K562 (cell line): ENCODE results near the gene INKA2. TPM values are rescaled to one million over a fixed set of nuclear protein-coding genes. Genes with fewer than 3 reads are reported as not detected.

ENCODE experiments used
- ATF7 ChIP-seq: fragments of 450-650 bp; IDR thresholded peaks from 2 replicates; pipeline ENCODE4 v1.7.1; 2014; ENCODE audit warnings: mild to moderate bottlenecking, moderate library complexity
- DMBX1 ChIP-seq: fragments of 250-450 bp; sonication (Bioruptor Pico); IDR thresholded peaks from 2 replicates; pipeline ENCODE4 v1.8.0; 2022; ENCODE audit warnings: inconsistent platforms, mild to moderate bottlenecking, moderate library complexity, borderline replicate concordance
- EP300 ChIP-seq: IDR thresholded peaks from 2 replicates; pipeline ENCODE4 v1.6.1; 2012; ENCODE audit warnings: low read length, improper control_type of control experiment
- ESRRB ChIP-seq: fragments of 250-450 bp; sonication (Bioruptor Pico); IDR thresholded peaks from 2 replicates; pipeline ENCODE4 v1.5.0; 2020; ENCODE audit warnings: mild to moderate bottlenecking, moderate library complexity, borderline replicate concordance
- FOXA3 ChIP-seq, 2 experiments: fragments of 450-650 bp in 1 of 2; sonication (generic) in 1 of 2; formaldehyde crosslinking; IDR thresholded peaks in 1 of 2; conservative IDR thresholded peaks in 1 of 2; 2 replicates each; pipeline versions ENCODE4 v1.4.0 to v1.8.0; 2020 to 2022; ENCODE audit warnings: mild to moderate bottlenecking in 2 of 2, missing genetic modification reagents in 1 of 2
- FOXJ3 ChIP-seq: sonication (generic); formaldehyde crosslinking; IDR thresholded peaks from 2 replicates; pipeline ENCODE4 v1.4.0; 2020; ENCODE audit warnings: mild to moderate bottlenecking, missing genetic modification reagents
- JUN ChIP-seq, 2 experiments: sonication (generic) in 1 of 2; formaldehyde crosslinking in 1 of 2; IDR thresholded peaks; 2 replicates each; pipeline versions ENCODE4 v1.6.1 to v1.8.0; 2012 to 2022; ENCODE audit warnings: borderline replicate concordance in 2 of 2, mild to moderate bottlenecking in 2 of 2, improper control_type of control experiment in 1 of 2, low read depth in 1 of 2, low read length in 1 of 2, missing genetic modification reagents in 1 of 2
- OTX1 ChIP-seq: fragments of 450-650 bp; formaldehyde crosslinking; IDR thresholded peaks from 2 replicates; pipeline ENCODE4 v1.4.0; 2022; ENCODE audit warnings: mild to moderate bottlenecking
- PTRF ChIP-seq: fragments of 450-650 bp; IDR thresholded peaks from 2 replicates; pipeline ENCODE4 v1.6.1; 2016; ENCODE audit warnings: mild to moderate bottlenecking, missing genetic modification characterization, missing compliant biosample characterization
- RCOR1 ChIP-seq, 2 experiments: IDR thresholded peaks; 2 replicates each; pipeline ENCODE4 v1.6.1; 2012; ENCODE audit warnings: low read depth in 2 of 2, low read length in 2 of 2, borderline replicate concordance in 1 of 2, improper control_type of control experiment in 1 of 2
- SIX5 ChIP-seq, 2 experiments: IDR thresholded peaks; 2 replicates each; pipeline ENCODE4 v1.6.1; 2011; ENCODE audit warnings: low read length in 2 of 2, borderline replicate concordance in 1 of 2, low read depth in 1 of 2, mild to moderate bottlenecking in 1 of 2, moderate library complexity in 1 of 2; ENCODE audit not compliant: insufficient read depth in 1 of 2
- TAF9B ChIP-seq: fragments of 450-650 bp; IDR thresholded peaks from 2 replicates; pipeline ENCODE4 v1.6.1; 2018; ENCODE audit warnings: mild to moderate bottlenecking; ENCODE audit not compliant: partially characterized antibody
- ZNF263 ChIP-seq: sonication (generic); formaldehyde crosslinking; IDR thresholded peaks from 2 replicates; pipeline ENCODE4 v1.8.0; 2022; ENCODE audit warnings: mild to moderate bottlenecking, missing genetic modification reagents, borderline replicate concordance
- ZNF449 ChIP-seq: fragments of 250-450 bp; sonication (Bioruptor Pico); IDR thresholded peaks from 2 replicates; pipeline ENCODE4 v1.8.0; 2022; ENCODE audit warnings: moderate library complexity, mild to moderate bottlenecking, inconsistent platforms
- ZNF592 ChIP-seq: fragments of 450-650 bp; IDR thresholded peaks from 2 replicates; pipeline ENCODE4 v1.6.1; 2017; ENCODE audit warnings: antibody characterized with exemption, mild to moderate bottlenecking
- ZNF639 ChIP-seq, 2 experiments: fragments of 200-800 bp in 1 of 2; sonication (Bioruptor generic) in 1 of 2; sonication (generic) in 1 of 2; formaldehyde crosslinking in 1 of 2; IDR thresholded peaks in 1 of 2; conservative IDR thresholded peaks in 1 of 2; 2 replicates each; pipeline versions ENCODE4 v1.5.0 to v1.6.1; 2016 to 2020; ENCODE audit warnings: missing compliant biosample characterization in 1 of 2, missing genetic modification characterization in 1 of 2, missing genetic modification reagents in 1 of 2
- polyA plus RNA-seq, 8 experiments: library from polyadenylated mRNA; depleted of rRNA in 4 of 8; stranded (reverse) in 5 of 8; unstranded in 3 of 8; fragments of >200 nt; fragmentation: Nextera tagmentation in 2 of 8; fragmentation: Illumina TruSeq in 1 of 8; extraction: Ambion mirVana in 2 of 8; extraction: Trizol in 1 of 8; gene quantifications; 2 replicates each; pipeline versions ENCODE4 v1.2.1 to v1.2.3, GENCODE V29; 2011 to 2014; ENCODE audit warnings: inconsistent platforms in 1 of 8, missing spikeins in 1 of 8
- total RNA-seq, 7 experiments: library from RNA; depleted of rRNA in 6 of 7; stranded (reverse); fragments of >200 nt in 6 of 7; fragmentation: Illumina TruSeq in 2 of 7; extraction: Trizol in 2 of 7; gene quantifications; 2 replicates each; pipeline versions ENCODE4 v1.2.1 to v1.2.3, GENCODE V29; 2011 to 2021; ENCODE audit warnings: low replicate concordance in 1 of 7
- TF ChIP-seq, protein P1 (sequence below): fragments of 450-650 bp; IDR thresholded peaks from 2 replicates; pipeline ENCODE4 v1.6.1; 2018; ENCODE audit warnings: mild to moderate bottlenecking, low read depth; ENCODE audit not compliant: partially characterized antibody

Gene INKA2
- total and polyA plus RNA-seq, 9 of the 15 experiments (the other 6 are each of a cell fraction or from before 2014, with no cell fraction given): 0.04 to 1.4 (median 0.26) TPM; not detected in 1

GRCh38 chr1:111747282-111747734 is 8.1 kb upstream of the INKA2 start (continued):
- TF ChIP-seq ZNF639 (CRISPR knock-in tag; conservative IDR thresholded peaks at IDR 0.05 in 1 of 2, IDR thresholded peaks at IDR 0.05 in 1 of 2) (0 out of 4 replicates have a peak, but pooled peaks of 1 of the 2 experiments have one; percentile 31), ZNF449 (CRISPR knock-in tag) (no peak), FOXJ3 (no peak), FOXA3 (CRISPR knock-in tag; conservative IDR thresholded peaks at IDR 0.05 in 1 of 2, IDR thresholded peaks at IDR 0.05 in 1 of 2) (peak in 1 of 2 experiments; percentile 19; a peak in 2 of 4 replicates), OTX1 (CRISPR knock-in tag) (no peak), PTRF (no peak), TAF9B (no peak), JUN (IDR thresholded peaks at IDR 0.05; ENCODE audit: borderline replicate concordance, low read depth, low read length) (peak; percentile 41; the same call in 1 of the 2 replicates), JUN (CRISPR knock-in tag; IDR thresholded peaks at IDR 0.05; ENCODE audit: borderline replicate concordance) (no peak), ESRRB (no peak), SIX5 (IDR thresholded peaks at IDR 0.05; ENCODE audit: borderline replicate concordance in 1 of 2, insufficient read depth in 1 of 2, low read depth in 1 of 2, low read length in 2 of 2) (no peak), ZNF592 (no peak), EP300 (0 out of 2 replicates have a peak, but pooled peaks have one; percentile 47), RCOR1 (IDR thresholded peaks at IDR 0.05; ENCODE audit: borderline replicate concordance in 1 of 2, low read depth in 2 of 2, low read length in 2 of 2) (peak in 1 of 2 experiments; percentile 93; a peak in 2 of 4 replicates), DMBX1 (CRISPR knock-in tag) (0 out of 2 replicates have a peak, but pooled peaks have one; percentile 37), ATF7 (peak; percentile 65; the same call in 1 of the 2 replicates), ZNF263 (no peak)
- TF ChIP-seq, protein P1, sequence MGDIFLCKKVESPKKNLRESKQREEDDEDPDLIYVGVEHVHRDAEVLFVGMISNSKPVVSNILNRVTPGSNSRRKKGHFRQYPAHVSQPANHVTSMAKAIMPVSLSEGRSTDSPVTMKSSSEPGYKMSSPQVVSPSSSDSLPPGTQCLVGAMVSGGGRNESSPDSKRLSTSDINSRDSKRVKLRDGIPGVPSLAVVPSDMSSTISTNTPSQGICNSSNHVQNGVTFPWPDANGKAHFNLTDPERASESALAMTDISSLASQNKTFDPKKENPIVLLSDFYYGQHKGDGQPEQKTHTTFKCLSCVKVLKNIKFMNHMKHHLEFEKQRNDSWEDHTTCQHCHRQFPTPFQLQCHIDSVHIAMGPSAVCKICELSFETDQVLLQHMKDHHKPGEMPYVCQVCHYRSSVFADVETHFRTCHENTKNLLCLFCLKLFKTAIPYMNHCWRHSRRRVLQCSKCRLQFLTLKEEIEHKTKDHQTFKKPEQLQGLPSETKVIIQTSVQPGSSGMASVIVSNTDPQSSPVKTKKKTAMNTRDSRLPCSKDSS: no peak
